Left renal cortex interstitium (tissue), 4 donors: ENCODE results near the gene PLK1. TPM values are rescaled to one million over a fixed set of nuclear protein-coding genes. Genes with fewer than 3 reads are reported as not detected.
"Not testable (repeated sequence)": the region's sequence is repeated elsewhere in the genome, so short reads cannot be mapped to it uniquely, and the experiment has no call there.

ENCODE experiments used
- DNase-seq, 4 donors: peaks; one replicate each; pipeline ENCODE4 v3.0.0-alpha.2; 2013; ENCODE audit warnings: low read depth in 4 of 4, low spot score in 2 of 4, missing footprints in 1 of 4
- polyA plus RNA-seq, 4 donors: library from polyadenylated mRNA; unstranded; fragments of 120-200 nt; gene quantifications; one replicate each; pipeline ENCODE4 v1.2.1, GENCODE V29; 2013; ENCODE audit not compliant: insufficient read length in 4 of 4

Gene PLK1
- polyA plus RNA-seq = 10 to 100 TPM; 24.4 to 29.9 (median 26.1) TPM

DNA sequence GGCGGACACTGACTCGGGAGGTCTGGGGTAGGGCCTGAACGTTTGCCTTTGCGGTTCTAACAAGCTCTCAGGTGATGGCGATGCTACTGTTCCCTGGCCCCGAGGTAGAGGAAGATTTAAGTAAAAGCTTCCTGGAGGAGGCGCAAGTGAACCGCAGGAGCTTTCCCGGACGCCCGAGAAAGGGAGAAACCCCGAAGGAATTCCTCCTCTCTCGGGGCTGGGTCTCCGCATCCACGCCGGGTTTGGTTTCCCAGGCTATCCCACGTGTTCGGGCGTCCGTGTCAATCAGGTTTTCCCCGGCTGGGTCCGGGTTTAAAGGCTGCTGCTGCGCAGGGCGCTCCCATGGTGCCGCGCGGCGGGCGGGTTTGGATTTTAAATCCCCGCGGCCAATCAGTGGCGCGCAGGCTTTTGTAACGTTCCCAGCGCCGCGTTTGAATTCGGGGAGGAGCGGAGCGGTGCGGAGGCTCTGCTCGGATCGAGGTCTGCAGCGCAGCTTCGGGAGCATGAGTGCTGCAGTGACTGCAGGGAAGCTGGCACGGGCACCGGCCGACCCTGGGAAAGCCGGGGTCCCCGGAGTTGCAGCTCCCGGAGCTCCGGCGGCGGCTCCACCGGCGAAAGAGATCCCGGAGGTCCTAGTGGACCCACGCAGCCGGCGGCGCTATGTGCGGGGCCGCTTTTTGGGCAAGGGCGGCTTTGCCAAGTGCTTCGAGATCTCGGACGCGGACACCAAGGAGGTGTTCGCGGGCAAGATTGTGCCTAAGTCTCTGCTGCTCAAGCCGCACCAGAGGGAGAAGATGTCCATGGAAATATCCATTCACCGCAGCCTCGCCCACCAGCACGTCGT, at the start of gene PLK1:
Gene PLK1, plus strand, starts transcription at position 460 of the 844 bp plus-strand sequence. Its CDS starts 44 bp downstream, at position 504.
- DNase-seq = peak; percentile 53 to 81 (median 60)

DNA sequence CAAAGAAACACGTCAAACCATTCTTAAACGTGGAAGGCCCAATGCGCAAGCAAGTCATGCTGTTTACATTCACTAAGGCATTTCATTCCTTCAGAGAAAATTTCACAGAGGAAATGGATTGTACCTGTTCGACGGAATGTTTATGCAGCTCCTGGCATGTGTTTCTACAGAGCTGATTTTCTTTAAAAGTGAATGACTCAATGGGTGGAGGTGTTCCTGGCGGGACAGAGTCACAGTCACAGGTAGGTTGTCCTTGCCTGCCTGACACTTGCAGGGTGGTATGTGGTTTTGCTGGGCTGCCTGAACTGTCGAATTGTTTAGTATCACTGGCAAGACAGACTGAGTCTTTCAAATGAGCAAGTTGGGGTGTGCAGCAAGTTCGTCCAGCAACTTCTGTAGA, 49.2 kb upstream of the PLK1 start:
- no peak for DNase-seq

DNA sequence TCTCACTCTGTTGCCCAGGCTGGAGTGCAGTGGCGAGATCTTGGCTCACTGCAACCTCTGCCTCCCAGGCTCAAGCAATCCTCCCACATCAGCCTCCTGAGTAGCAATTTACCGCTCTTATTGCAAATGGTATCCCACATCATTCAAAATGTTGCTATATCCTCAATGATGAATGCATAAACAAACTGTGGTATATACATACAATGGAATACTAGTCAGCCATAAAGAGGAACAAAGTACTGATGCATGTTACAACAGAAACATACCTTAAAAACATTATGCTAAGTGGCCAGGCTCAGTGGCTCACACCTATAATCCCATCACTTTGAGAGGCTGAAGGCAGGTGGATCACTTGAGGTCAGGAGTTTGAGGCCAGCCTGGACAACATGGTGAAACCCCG, 46.8 kb upstream of the PLK1 start:
- not testable (repeated sequence) for DNase-seq

DNA sequence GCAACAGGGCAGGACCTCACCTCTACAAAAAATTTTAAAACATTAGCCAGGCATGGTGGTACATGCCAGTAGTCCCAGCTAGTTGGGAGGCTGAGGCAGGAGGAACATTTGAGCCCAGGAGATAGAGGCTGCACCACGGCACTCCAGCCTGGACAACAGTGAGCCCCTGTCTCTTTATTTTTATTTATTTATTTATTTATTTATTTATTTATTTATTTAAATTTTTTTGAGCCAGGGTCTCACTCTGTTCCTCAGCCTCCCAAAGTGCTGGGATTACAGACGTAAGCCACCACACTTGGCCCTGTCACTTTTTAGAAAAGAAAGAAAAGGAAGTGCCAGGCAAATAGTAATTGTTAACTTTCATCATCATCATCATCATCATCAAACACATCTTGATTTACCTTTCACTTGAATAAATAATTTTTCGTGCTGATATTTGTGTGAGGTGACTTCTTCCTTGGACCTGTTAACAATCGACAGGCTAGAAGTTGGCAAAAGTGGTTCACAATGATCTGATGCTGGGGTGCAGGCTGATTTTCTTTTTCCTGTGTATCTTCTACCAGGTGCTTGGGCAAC, 44.1 kb upstream of the PLK1 start:
- DNase-seq = no peak

DNA sequence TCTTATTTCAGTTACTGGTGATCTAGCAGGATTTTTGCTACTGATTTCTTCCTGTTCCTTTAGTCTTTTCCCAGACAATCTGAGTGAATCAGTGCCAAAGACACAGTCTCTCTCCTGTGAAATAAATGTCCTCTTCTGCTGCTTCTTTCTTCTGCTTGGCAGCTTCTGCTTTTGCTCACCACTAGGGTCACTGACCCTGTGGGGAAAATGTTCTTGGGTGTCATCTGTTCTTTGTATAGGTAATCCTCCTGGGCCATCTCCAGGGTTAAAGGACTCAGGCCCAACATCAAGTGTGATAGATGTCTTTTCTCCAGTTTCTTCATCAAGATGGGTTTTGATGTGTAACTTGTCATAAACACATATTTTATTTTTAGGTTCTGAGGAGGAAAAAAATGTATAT, 42.7 kb upstream of the PLK1 start:
- DNase-seq = no peak

DNA sequence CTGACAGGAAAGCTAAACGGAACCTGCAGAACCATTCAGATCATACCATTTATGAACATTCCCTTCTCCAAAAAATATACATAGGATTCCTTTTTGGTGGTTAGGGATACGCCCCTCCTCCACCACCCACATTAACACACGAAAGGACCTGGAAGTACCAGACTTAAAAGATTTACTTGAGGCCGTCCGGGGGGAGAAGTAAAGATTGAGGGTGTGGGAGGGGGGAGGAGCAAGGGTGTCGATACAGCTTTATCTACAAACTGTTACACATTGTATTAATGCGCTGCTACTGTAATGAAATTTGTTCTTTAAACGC, 38.1 kb upstream of the PLK1 start:
- peak in 2 of 4 donors; percentile 0 to 6 for DNase-seq

DNA sequence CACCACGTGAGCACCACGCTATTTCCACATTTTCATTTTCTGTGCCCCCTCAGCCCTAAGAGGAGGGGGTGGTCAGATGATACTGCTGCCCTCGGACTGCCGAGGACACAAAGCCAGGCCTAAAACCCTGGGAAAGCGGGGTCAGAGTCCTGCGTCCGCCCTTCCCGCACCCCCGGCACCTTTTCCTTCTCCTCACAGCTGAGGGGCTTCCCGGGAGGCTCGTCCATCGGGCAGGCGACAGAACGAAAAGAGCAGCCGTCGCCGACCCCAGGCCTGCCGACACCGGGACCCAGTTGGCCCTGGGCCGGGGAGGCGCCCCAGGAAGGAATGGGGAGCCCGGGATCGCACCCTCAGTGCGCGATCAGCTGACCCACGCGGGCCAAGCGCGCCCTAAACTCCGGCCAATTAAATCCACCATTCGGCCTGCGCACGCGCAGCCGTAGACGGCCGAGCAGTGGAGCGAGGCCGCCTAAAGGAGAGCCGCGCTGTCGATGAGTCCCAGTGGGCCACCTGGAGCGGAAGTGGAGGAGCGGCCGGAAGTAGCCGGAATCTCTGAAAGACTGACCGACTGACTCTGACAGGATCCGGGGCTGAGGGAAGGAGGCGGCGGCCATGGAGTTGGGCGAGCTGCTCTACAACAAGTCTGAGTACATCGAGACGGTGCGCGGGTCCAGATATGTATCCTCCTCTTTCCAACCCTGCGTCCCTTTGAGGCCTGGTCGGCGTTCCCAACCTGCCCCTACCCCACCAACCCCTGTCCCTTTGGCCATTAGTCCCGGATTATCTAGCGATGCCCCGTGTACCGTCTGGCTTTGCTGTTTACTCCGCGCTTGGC, 37.5 kb upstream of the PLK1 start, which contains the start of the genes DCTN5 and PALB2:
Gene DCTN5, plus strand, starts transcription at position 536 of the 835 bp plus-strand sequence. Its CDS starts 77 bp downstream, at position 613.
Gene PALB2, minus strand, starts transcription at position 380 of the 835 bp plus-strand sequence. Its CDS starts 153 bp downstream, at position 227.
- peak; percentile 67 to 88 (median 75) for DNase-seq

DNA sequence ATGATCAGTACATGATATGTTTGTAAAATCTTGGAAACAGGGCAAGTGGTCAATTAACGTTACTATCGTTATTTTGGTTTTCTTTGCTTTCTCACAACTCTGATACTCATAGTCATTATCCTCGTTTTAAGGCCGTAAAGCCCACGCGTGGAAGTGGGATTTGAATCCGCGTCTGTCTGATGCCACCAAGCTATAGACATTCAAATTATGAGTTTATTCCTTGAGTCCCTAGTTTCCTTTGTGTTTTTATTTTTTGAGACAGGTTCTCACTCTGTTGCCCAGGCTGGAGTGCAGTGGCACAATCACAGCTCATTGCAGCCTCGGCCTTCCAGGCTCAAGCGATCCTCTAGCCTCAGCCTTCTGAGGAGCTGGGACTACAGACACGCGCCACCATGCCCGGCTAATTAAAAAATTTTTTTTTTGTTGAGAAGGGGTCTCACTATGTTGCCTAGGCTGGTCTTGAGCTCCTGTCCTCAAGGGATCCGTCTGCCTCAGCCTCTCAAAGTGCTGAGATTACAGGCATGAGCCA, 36.4 kb upstream of the PLK1 start:
- DNase-seq = no peak

DNA sequence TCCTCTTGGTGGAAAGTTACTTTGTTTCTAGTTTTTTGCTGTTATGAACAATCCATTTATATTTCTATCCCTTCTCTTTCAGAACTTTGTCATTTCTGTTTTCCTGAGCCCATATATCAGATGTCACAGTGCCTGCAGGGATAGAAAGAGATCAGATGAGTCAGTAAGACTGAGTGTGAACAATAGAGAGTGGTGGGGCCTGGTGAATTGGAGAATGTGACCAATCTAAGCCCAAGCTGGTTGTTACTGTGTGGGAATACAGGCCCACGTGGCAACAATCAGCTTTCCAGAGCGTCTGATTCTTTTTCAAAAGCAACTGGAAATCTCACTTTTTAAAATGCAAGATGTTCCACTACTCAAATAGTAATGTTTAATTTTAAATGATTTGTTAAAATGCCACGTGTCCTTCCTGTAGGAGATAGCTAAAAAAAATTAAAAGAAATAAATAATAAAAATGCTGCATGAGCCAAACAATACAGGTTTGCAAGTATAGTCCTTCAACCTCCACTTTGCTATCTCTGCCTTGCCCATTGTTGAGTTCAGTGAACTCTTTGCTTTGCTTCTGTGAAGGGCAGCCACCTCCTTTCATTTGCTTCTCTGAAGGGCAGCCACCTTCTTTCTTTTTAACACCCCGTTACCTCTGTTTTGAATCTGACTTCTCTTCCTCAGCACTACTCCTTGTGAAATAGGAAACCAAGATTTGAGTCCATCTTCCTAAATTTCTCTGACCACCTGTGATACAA, 27.8 kb upstream of the PLK1 start:
- no peak for DNase-seq

DNA sequence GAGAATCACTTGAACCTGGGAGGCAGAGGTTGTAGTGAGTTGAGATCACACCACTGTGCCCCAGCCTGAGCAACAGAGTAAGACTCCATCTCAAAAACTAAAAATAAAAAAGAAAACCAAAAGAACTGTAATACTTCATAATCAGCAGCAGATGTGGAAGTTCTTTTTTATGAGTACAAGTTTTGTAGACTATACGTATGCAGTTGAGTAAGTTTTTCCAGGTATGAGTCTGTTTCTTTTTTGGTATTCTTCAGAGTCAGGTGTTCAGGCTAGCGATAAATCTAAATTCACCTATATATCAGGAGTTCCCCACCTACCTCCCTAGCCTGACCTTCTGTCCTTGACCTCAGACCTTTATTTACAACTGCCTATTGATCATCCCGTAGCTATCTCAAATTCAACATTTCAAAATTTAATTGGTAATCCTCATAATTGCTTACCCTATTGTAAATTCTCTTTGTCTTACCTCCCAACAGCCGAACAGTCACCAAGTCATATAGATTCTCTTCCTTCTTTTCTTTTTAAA, 26.7 kb upstream of the PLK1 start:
- DNase-seq = no peak

DNA sequence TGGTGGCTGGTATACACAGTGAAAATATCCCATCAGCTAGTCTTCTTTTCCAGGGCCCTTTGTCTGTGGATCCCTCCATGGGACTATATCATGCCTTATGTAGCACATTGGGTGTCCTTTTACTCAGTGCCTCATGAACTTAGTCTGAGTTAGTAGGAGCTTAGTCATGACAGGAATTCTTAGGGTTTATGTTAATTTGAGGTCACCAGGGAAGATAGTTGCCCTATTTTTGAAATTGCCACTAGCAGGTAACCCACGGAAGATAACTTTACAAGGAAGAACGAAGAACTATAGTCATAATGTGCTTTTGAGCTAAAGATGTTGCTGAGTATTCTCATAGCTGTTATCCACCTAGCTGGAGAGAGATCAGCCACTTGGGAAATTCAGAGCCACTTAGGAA, 14.8 kb upstream of the PLK1 start:
- no peak for DNase-seq

DNA sequence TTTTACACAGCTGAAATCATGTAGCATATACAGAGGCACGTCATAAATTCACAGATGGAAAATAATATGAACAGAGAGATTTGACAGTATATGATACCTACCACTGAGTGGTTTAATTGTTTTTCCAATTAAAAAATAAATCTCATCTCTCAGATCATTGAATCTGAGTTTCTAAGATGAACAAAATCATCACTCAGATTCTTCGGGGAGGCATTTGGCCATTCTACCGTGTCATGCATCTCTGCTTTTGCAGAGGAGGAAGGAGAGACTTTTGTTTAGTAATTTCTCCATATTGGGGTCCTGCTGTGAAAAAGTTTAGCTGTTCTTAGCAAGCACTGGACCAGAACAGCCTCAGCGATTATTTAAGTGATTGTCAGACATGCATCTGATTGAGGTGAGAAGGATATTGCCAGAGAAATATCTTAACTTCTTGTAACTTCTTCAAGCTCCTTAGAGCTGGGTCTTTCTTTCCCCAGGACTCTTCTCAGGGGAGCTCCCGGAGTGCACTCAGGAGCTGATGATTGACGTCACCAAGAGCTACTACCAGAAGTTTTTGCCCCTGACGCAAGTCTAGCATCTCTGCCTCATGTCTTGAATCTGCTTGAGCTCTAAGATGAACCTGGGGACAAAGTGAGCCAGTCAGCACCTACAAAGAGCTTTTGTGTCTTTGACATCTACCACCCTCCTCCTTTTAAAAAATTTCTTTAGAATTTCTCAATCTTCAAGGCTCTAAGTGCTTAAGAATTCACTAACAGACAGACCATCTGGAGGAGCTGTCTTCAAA, 11.9 kb upstream of the PLK1 start:
- DNase-seq = no peak

DNA sequence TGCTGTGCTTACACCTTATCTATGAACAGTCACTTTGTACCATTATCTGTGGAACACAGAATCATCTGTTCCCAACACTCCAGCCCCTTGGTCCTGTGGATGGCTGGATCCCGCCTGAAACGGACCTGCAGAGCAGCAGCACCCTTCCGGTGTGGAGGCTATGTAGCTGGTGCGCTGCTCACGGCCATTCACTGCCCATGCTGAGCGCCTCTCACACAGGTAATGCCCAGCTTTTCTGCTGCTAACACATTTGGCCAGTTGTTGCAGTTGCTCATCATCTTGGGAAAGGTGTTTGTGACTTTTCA, 11.4 kb upstream of the PLK1 start:
- no peak for DNase-seq

DNA sequence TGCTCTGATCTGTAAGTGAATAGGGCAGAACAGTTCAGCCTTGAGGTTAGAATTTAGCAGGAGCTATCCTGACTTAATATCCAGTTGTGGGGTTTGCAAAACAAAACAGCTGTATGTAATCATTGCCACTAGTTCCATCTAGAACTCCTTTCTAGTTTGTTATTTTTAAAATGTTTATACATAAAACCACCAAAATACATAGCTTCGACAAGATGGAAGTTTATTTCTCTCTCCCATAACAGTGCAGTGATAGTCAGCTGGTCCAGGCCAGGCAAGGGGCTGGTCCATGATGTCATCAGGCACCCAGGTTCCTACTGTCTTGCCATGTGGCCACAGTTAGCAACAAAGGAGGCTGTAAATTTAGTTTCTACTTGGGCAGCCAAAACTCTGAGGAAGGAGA, 10.5 kb upstream of the PLK1 start:
- no peak for DNase-seq

DNA sequence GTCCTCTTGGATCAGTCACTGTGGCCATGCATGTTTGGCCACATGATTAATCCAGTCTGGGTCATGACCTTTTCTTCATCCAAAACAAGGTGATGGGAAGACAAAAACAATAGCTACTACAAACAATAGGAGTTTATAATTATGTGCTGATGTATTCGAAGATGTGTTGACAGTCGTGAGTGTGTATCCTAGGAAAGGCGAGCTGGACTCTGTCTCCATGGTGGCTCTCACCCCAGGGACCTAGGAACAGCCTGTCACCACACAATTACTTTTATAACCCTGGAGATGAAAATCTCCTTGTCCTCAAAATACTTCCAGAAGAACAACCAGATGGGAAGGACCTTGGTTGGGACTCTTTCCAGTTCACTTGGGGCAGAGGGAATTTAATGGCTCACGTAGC, 9.8 kb upstream of the PLK1 start:
- DNase-seq = no peak

DNA sequence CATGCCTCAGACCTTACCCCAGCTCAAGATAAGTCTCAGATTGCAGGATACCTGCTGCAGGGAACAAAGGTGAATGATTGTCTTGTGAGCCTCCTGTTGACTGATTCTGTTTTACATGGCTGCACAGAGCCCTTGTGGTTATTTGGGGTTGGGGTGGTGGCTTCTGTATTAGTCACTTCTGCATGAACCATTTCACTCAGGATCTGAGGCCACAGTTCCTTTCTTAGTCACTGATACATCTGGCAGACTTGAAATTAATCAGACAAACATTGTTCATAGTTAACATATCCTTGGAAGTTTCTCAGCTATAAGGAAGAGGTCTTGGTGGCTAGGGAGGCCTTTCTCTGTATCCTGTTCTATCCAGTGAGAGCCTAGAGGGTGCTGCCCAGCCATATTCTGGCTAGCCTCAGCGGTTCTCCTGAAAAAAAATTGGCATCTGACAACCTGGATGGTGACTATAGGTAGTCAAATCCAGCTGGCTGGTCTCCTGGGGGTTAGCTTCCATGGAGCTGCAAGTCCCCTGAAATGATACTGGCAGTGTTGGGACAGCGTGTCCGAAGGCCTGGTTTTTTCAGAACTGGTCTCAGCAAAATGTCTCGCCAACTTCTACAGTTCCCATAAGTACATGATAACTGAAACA, 8.4 kb upstream of the PLK1 start:
- no peak for DNase-seq

DNA sequence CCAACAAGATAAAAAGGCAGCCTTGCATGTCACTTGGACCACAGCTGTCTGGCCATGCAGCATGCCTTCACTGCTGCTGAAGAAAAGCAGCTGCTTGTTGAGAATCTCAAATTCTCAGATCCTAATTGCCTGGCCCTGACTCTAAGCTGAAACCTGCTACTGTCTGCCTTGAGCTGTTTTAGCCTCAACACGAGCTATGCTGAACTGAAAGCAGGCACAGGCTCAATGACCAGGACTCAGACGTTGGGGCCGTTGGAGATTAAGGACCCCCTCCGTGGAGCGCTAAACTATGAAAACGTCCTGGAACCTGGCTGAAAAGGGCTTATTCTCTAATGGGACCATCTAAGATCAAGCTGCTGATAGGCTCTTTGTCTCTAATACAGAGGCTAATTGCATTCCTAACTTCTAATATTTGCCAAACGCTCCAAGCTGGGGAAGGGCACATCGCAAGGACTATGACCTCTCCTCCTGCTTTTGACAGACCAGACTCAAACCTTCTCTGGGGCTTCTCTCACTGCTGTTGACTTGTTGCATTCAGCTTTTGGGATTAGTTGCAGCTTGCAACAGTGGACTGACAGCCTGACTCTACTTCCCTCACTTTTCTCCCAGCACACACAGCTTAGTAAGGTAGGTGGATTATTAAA, 4.6 kb upstream of the PLK1 start:
- DNase-seq = no peak

DNA sequence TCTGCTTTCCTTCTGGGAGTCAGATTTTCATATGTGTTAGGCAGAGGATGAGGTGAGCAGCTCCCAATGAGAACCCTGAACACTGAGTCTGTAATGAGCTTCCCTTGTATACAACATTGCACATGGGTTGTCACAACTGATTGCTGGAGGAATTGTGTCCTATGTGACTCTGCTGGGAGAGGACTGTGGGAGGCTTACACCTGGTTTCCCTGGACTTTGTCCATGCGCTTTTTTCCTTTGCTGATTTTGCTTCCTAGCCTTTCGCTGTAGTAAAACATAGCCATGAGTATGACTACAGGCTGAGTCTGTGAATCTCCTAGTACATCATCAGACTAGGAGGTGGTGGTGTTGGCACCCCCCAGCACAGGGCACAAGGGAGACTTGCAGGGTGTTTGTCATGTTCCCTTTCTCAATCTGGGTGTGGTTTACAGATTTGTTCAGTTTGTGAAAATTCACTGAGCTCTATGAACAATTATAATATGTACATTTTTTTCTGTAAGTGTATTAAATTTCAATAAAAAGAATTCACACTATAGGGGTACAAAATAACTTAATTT, 1.7 kb upstream of the PLK1 start:
- no peak for DNase-seq
